Measurements from ENCODE around the gene TMEM132A. TPM values are rescaled to one million over a fixed set of nuclear protein-coding genes. Genes with fewer than 3 reads are reported as not detected.
A peak's percentile ranks its signal among the peaks of the same experiment; 100 is the strongest.

The TMEM132A gene
- total and polyA plus RNA-seq, 9 of the 15 experiments (the other 6 are each of a cell fraction or from before 2014, with no cell fraction given), result 0.04 to 1.1 (median 0.18) TPM; not detected in 4

DNA sequence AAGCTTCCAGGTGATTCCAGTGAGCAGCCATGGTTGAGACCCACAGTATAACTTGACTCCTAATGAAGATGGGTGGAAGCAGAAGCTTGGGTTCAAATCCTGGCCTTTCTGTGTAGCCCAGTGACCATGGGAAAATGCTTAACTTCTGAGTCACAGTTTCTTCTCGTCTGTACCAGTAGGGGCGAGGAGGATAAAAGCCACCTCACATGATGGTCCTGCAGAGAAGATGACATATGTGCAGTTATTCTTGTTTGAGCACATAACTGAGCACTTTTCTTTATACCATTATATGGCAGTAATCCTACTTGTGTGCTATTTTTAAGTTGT is 5.4 kb upstream of the TMEM132A start:
- no peak overlapping the region for H2AFZ ChIP-seq (ENCODE audit: low read depth, low read length)
- H3K79me2 ChIP-seq (ENCODE audit: control insufficient read depth, insufficient read depth, low read length), result peaks cover 53% of the 10 kb centered on the region
- H3K27me3 ChIP-seq (ENCODE audit: control insufficient read depth in 2 of 2, insufficient read depth in 2 of 2, low read length in 2 of 2), result no peaks in the 10 kb centered on the region
- peaks cover 60% of the 10 kb centered on the region for H3K36me3 ChIP-seq (ENCODE audit: control insufficient read depth, insufficient read depth, low read length)
- H4K20me1 ChIP-seq (replicated peaks; ENCODE audit: control insufficient read depth, insufficient read depth, low read length), result peaks cover 5% of the 10 kb centered on the region; the same call in 1 of the 2 replicates
- intact Hi-C loops (cut with micrococcal nuclease), result no loop called here
- H3K9ac ChIP-seq (ENCODE audit: insufficient read depth in 1 of 2, low read depth in 2 of 2, low read length in 2 of 2), result no peak overlapping the region; a peak in 1 of 4 replicates
- FAIRE-seq (peak; percentile 35), DNase-seq (ENCODE audit: extremely low read depth in 1 of 4, low spot score in 3 of 4) (no peak), ATAC-seq (no peak)
- CTCF ChIA-PET (ENCODE audit: low intra/inter-chr PET ratio), result no interaction called here
- H3K9me3 ChIP-seq (replicated peaks; ENCODE audit: control insufficient read depth, insufficient read depth, low read depth, low read length), result no peaks in the 10 kb centered on the region
- in situ Hi-C loops (cut with MboI), result no loop called here
- no peak overlapping the region for H3K4me2 ChIP-seq (ENCODE audit: insufficient read depth, low read length)
- TF ChIP-seq ZBTB1 (CRISPR knock-in tag; IDR thresholded peaks at IDR 0.05; ENCODE audit: borderline replicate concordance, low read depth) (no peak), JUND (IDR thresholded peaks at IDR 0.05; ENCODE audit: borderline replicate concordance, low read depth, low read length) (no peak), JUND (tag; IDR thresholded peaks at IDR 0.05; ENCODE audit: borderline replicate concordance, low read depth, low read length) (0 out of 3 replicates have a peak, but pooled peaks have one; percentile 2)
- WGBS (ENCODE audit: insufficient coverage, low coverage, missing lambda C conversion rate), result 54% methylated on average over 2 of the region's 2 CpGs
- H3K4me1 ChIP-seq (replicated peaks in 1 of 2; ENCODE audit: control insufficient read depth in 2 of 2, insufficient read depth in 2 of 2, low read length in 2 of 2), result peaks cover 10 to 24% of the 10 kb centered on the region in 2 experiments; a peak in 4 of 5 replicates
- H3K27ac ChIP-seq (ENCODE audit: extremely low read depth, low read depth, low read length), result no peak overlapping the region
- no peak overlapping the region for H3K4me3 ChIP-seq
- H3K9me1 ChIP-seq (ENCODE audit: control insufficient read depth, insufficient read depth, low read length), result no peaks in the 10 kb centered on the region
- no TSS peak for BruUV-seq (replicated peaks)
- POLR2A ChIA-PET, result interaction anchor here (0.6 to 1.0 kb wide), 3 partner anchors 10 to 1163 kb away, joined by 3 read pairs; no protein-coding TSS in a partner anchor

DNA sequence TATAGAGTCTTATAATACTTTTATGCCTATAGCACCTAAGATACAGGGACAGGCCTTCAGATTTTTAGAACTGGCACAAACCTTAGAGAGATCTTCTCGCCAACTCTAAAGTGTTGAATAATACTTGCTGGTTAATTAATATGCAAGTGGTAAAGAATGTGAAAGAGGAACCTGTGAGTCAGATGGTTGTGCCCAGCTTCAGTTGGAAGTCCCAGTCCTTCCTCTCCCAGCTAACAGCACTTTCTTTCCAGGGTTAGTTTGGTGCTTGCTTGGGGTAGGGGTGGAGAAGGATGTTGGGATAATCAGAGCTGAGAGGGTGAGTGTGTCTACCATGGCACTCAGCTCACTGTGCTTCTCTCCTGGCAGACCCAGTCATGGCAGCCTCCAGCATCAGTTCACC is 4.9 kb upstream of the TMEM132A start:
- ATAC-seq, result no peak
- Histone ChIP-seq H4K20me1 (replicated peaks; ENCODE audit: control insufficient read depth, insufficient read depth, low read length) (peaks cover 5% of the 10 kb centered on the region; the same call in 1 of the 2 replicates), H3K4me3 (no peak overlapping the region), H3K9ac (ENCODE audit: insufficient read depth in 1 of 2, low read depth in 2 of 2, low read length in 2 of 2) (no peak overlapping the region; a peak in 1 of 4 replicates), H3K36me3 (ENCODE audit: control insufficient read depth, insufficient read depth, low read length) (peaks cover 60% of the 10 kb centered on the region), H3K79me2 (ENCODE audit: control insufficient read depth, insufficient read depth, low read length) (peaks cover 48% of the 10 kb centered on the region), H3K4me1 (replicated peaks in 1 of 2; ENCODE audit: control insufficient read depth in 2 of 2, insufficient read depth in 2 of 2, low read length in 2 of 2) (peaks cover 10 to 24% of the 10 kb centered on the region in 2 experiments; a peak in 4 of 5 replicates), H3K27me3 (ENCODE audit: control insufficient read depth in 2 of 2, insufficient read depth in 2 of 2, low read length in 2 of 2) (no peaks in the 10 kb centered on the region; a peak in 1 of 5 replicates), H3K27ac (ENCODE audit: extremely low read depth, low read depth, low read length) (no peak overlapping the region), H3K9me1 (ENCODE audit: control insufficient read depth, insufficient read depth, low read length) (no peaks in the 10 kb centered on the region), H2AFZ (ENCODE audit: low read depth, low read length) (no peak overlapping the region), H3K9me3 (replicated peaks; ENCODE audit: control insufficient read depth, insufficient read depth, low read depth, low read length) (no peaks in the 10 kb centered on the region), H3K4me2 (ENCODE audit: insufficient read depth, low read length) (no peak overlapping the region)
- no peak for FAIRE-seq
- CTCF ChIA-PET (ENCODE audit: low intra/inter-chr PET ratio), result no interaction called here
- BruUV-seq (replicated peaks), result no TSS peak
- intact Hi-C loops (cut with micrococcal nuclease) (no loop called here), in situ Hi-C loops (cut with MboI) (no loop called here)
- no peak for DNase-seq (ENCODE audit: extremely low read depth in 1 of 4, low spot score in 3 of 4)
- WGBS (ENCODE audit: insufficient coverage, low coverage, missing lambda C conversion rate), result 94% methylated on average over 1 of the region's 1 CpG
- POLR2A ChIA-PET, result interaction anchor here (0.6 to 1.0 kb wide), 2 partner anchors 10 to 1164 kb away, joined by 3 read pairs; no protein-coding TSS in a partner anchor
- TF ChIP-seq TRIM28 (IDR thresholded peaks at IDR 0.05), result no peak
- TF ChIP-seq ZNF174 (CRISPR knock-in tag; IDR thresholded peaks at IDR 0.05), result no peak
- no peak for TF ChIP-seq ZNF184 (CRISPR knock-in tag; IDR thresholded peaks at IDR 0.05)
- TF ChIP-seq IRF2 (CRISPR knock-in tag; IDR thresholded peaks at IDR 0.05), result no peak
- TF ChIP-seq POLR2A (conservative IDR thresholded peaks at IDR 0.05), result no peak
- no peak for TF ChIP-seq POLR3A (IDR thresholded peaks at IDR 0.05; ENCODE audit: borderline replicate concordance, extremely low read depth, insufficient read depth, insufficient read length)
